H1 (cell line): Measurements from ENCODE around the gene NABP2. TPM values are rescaled to one million over a fixed set of nuclear protein-coding genes. Genes with fewer than 3 reads are reported as not detected.

ENCODE experiments used
- CTCF ChIA-PET: fragments of 300-600 bp; sonication (Branson Sonifier 250); formaldehyde crosslinking; loops from one replicate; lab custom pipeline; 2021; ENCODE audit not compliant: partially characterized antibody; lab: Charles Lee
- POLR2A ChIA-PET: fragments of 300-600 bp; sonication (Branson Sonifier 250); formaldehyde crosslinking; loops from one replicate; lab custom pipeline; 2021; ENCODE audit warnings: inconsistent platforms; ENCODE audit not compliant: partially characterized antibody; lab: Charles Lee
- DNase-seq, 2 experiments: peaks; one replicate each; pipeline versions ENCODE4 v3.0.0 to v3.0.0-alpha.2; 2010 to 2022; ENCODE audit warnings: low spot score in 2 of 2, low read depth in 1 of 2, mixed read lengths in 1 of 2
- FAIRE-seq: peaks from 2 replicates; lab custom pipeline; 2011; peaks lifted over from hg19 to GRCh38; lab: Jason Lieb, UNC
- H2AFZ ChIP-seq: 2 replicates; pipeline ENCODE4 v1.8.1; 2012; ENCODE audit warnings: low read length, inconsistent platforms
- H2AK5ac ChIP-seq: 2 replicates; pipeline ENCODE4 v1.6.1; 2013; ENCODE audit warnings: low read depth, low read length
- H2BK120ac ChIP-seq: replicated peaks from 2 replicates; pipeline ENCODE3; 2013; ENCODE audit warnings: low read depth, low read length, inconsistent platforms
- H2BK12ac ChIP-seq: 2 replicates; pipeline ENCODE4 v1.6.1; 2013; ENCODE audit warnings: low read depth, low read length
- H2BK15ac ChIP-seq: 2 replicates; pipeline ENCODE4 v1.6.1; 2013; ENCODE audit warnings: low read length
- H2BK20ac ChIP-seq: 2 replicates; pipeline ENCODE4 v1.6.1; 2013; ENCODE audit warnings: low read length
- H2BK5ac ChIP-seq: 2 replicates; pipeline ENCODE4 v1.6.1; 2013; ENCODE audit warnings: low read depth, low read length
- H3K14ac ChIP-seq: 2 replicates; pipeline ENCODE4 v1.6.1; 2013; ENCODE audit warnings: inconsistent platforms; ENCODE audit not compliant: insufficient read length
- H3K18ac ChIP-seq: 2 replicates; pipeline ENCODE4 v1.6.1; 2013; ENCODE audit warnings: low read length; ENCODE audit errors: extremely low read depth
- H3K23ac ChIP-seq: 2 replicates; pipeline ENCODE4 v1.6.1; 2013; ENCODE audit warnings: inconsistent platforms; ENCODE audit not compliant: insufficient read length
- H3K23me2 ChIP-seq: 2 replicates; pipeline ENCODE4 v1.6.1; 2013; ENCODE audit warnings: low read depth, low read length
- H3K27ac ChIP-seq: 2 replicates; pipeline ENCODE4 v1.6.1; 2011; ENCODE audit warnings: low read depth, low read length, inconsistent platforms
- H3K27me3 ChIP-seq, 4 experiments: replicated peaks in 1 of 4; 1 replicate in 1 of 4; 2 replicates in 3 of 4; pipeline versions ENCODE4 v1.6.1 to v1.8.1; 2011 to 2013; ENCODE audit warnings: low read length in 3 of 4, mild to moderate bottlenecking in 3 of 4, inconsistent platforms in 2 of 4, mixed read lengths in 2 of 4, moderate library complexity in 1 of 4; ENCODE audit not compliant: control insufficient read depth in 3 of 4, insufficient read depth in 3 of 4; ENCODE audit errors: extremely low read depth in 1 of 4
- H3K36me3 ChIP-seq, 4 experiments: 2 replicates each; pipeline versions ENCODE4 v1.6.1 to v1.8.1; 2011 to 2013; ENCODE audit warnings: mild to moderate bottlenecking in 4 of 4, low read length in 3 of 4, moderate library complexity in 2 of 4, control low read depth in 1 of 4, inconsistent platforms in 1 of 4; ENCODE audit not compliant: insufficient read depth in 4 of 4, control insufficient read depth in 2 of 4
- H3K4ac ChIP-seq: replicated peaks from 2 replicates; pipeline ENCODE3; 2013; ENCODE audit warnings: low read length, low read depth, mixed read lengths, inconsistent platforms; ENCODE audit not compliant: insufficient read length
- H3K4me1 ChIP-seq, 4 experiments: replicated peaks in 1 of 4; 1 replicate in 1 of 4; 2 replicates in 3 of 4; pipeline versions ENCODE4 v1.6.1 to v1.8.1; 2011 to 2013; ENCODE audit warnings: low read length in 3 of 4, inconsistent platforms in 2 of 4, mixed read lengths in 1 of 4; ENCODE audit not compliant: insufficient read depth in 4 of 4, control insufficient read depth in 3 of 4
- H3K4me2 ChIP-seq, 2 experiments: 2 replicates each; pipeline versions ENCODE4 v1.6.1 to v1.8.1; 2011 to 2013; ENCODE audit warnings: low read depth in 2 of 2, low read length in 2 of 2, control low read depth in 1 of 2, inconsistent platforms in 1 of 2, mild to moderate bottlenecking in 1 of 2; ENCODE audit not compliant: insufficient read depth in 1 of 2
- H3K4me3 ChIP-seq, 4 experiments: fragments of 200-600, 300-600 bp in 1 of 4; sonication (generic), shearing (Covaris generic), sonication (Bioruptor Twin) in 1 of 4; 2 replicates each; pipeline versions ENCODE4 v1.5.1 to v1.8.1; 2011 to 2016; ENCODE audit warnings: low read length in 4 of 4, low read depth in 3 of 4, control low read depth in 2 of 4, inconsistent platforms in 2 of 4, mild to moderate bottlenecking in 2 of 4, mixed read lengths in 1 of 4, moderate library complexity in 1 of 4; ENCODE audit not compliant: insufficient read depth in 2 of 4; ENCODE audit errors: extremely low read depth in 1 of 4
- H3K56ac ChIP-seq: replicated peaks from 2 replicates; pipeline ENCODE3; 2013; ENCODE audit warnings: low read depth, mild to moderate bottlenecking, mixed read lengths, low read length, inconsistent platforms; ENCODE audit not compliant: insufficient read length
- H3K79me1 ChIP-seq: 2 replicates; pipeline ENCODE4 v1.6.1; 2013; ENCODE audit warnings: low read depth, low read length, control low read depth
- H3K79me2 ChIP-seq, 2 experiments: 2 replicates each; pipeline versions ENCODE4 v1.6.1 to v1.8.1; 2012 to 2013; ENCODE audit warnings: low read length in 2 of 2, mild to moderate bottlenecking in 2 of 2, inconsistent platforms in 1 of 2; ENCODE audit not compliant: insufficient read depth in 2 of 2, control insufficient read depth in 1 of 2
- H3K9ac ChIP-seq, 4 experiments: replicated peaks in 1 of 4; 1 replicate in 1 of 4; 2 replicates in 3 of 4; pipeline versions ENCODE4 v1.6.1 to v1.8.1; 2011 to 2013; ENCODE audit warnings: low read depth in 3 of 4, low read length in 3 of 4, control low read depth in 2 of 4, mild to moderate bottlenecking in 2 of 4, moderate library complexity in 2 of 4, inconsistent platforms in 1 of 4; ENCODE audit errors: extremely low read depth in 1 of 4
- H3K9me3 ChIP-seq, 2 experiments: 2 replicates each; pipeline versions ENCODE4 v1.6.1 to v1.8.1; 2012 to 2013; ENCODE audit warnings: mild to moderate bottlenecking in 2 of 2, moderate library complexity in 2 of 2, control low read depth in 1 of 2, inconsistent platforms in 1 of 2, low read depth in 1 of 2, low read length in 1 of 2, mixed read lengths in 1 of 2; ENCODE audit not compliant: insufficient read depth in 2 of 2
- H4K20me1 ChIP-seq, 2 experiments: replicated peaks in 1 of 2; 2 replicates each; pipeline versions ENCODE3 to v1.8.1; 2011 to 2013; ENCODE audit warnings: inconsistent platforms in 2 of 2, low read length in 2 of 2, mild to moderate bottlenecking in 1 of 2; ENCODE audit not compliant: insufficient read depth in 2 of 2, control insufficient read depth in 1 of 2
- H4K5ac ChIP-seq: 2 replicates; pipeline ENCODE4 v1.6.1; 2013; ENCODE audit warnings: low read length, low read depth, mixed read lengths, inconsistent platforms; ENCODE audit not compliant: insufficient read length
- H4K8ac ChIP-seq: 2 replicates; pipeline ENCODE4 v1.8.0; 2013; ENCODE audit warnings: mild to moderate bottlenecking, moderate library complexity, low read length, inconsistent platforms; ENCODE audit not compliant: insufficient read depth; ENCODE audit errors: extremely low read depth
- H4K91ac ChIP-seq: replicated peaks from 2 replicates; pipeline ENCODE3; 2013; ENCODE audit warnings: low read length, mixed read lengths, inconsistent platforms; ENCODE audit not compliant: insufficient read length
- E2F6 ChIP-seq: IDR thresholded peaks from 2 replicates; pipeline ENCODE4 v1.6.1; 2012; ENCODE audit warnings: inconsistent platforms
- EGR1 ChIP-seq: IDR thresholded peaks from 2 replicates; pipeline ENCODE4 v1.6.1; 2011; ENCODE audit warnings: low read depth, low read length, borderline replicate concordance
- POLR2A ChIP-seq, 2 experiments: IDR thresholded peaks; 1 replicate in 1 of 2; 2 replicates in 1 of 2; pipeline ENCODE4 v1.6.1; 2011; ENCODE audit warnings: low read depth in 2 of 2, low read length in 2 of 2, mild to moderate bottlenecking in 2 of 2; ENCODE audit errors: control extremely low read depth in 1 of 2
- RAD21 ChIP-seq, 2 experiments: IDR thresholded peaks in 1 of 2; conservative IDR thresholded peaks in 1 of 2; 2 replicates each; pipeline ENCODE4 v1.6.1; 2011; ENCODE audit warnings: low read depth in 2 of 2, low read length in 2 of 2, improper control_type of control experiment in 1 of 2, inconsistent platforms in 1 of 2, mild to moderate bottlenecking in 1 of 2, moderate library complexity in 1 of 2
- SUZ12 ChIP-seq: fragments of 200-600 bp; sonication (generic); IDR thresholded peaks from 2 replicates; pipeline ENCODE4 v1.6.1; 2012; ENCODE audit warnings: mild to moderate bottlenecking, inconsistent platforms, low read length, moderate library complexity, mixed read lengths
- WGBS, 2 experiments: shearing (Covaris generic) in 1 of 2; methylation state at CpG; one replicate each; pipeline versions ENCODE4 v1.1.6 to v1.1.7; 2013 to 2015; ENCODE audit warnings: low lambda C conversion rate in 2 of 2, mixed read lengths in 2 of 2, inconsistent platforms in 1 of 2, low coverage in 1 of 2, missing lambda C conversion rate in 1 of 2; ENCODE audit not compliant: insufficient replicate concordance in 2 of 2, insufficient coverage in 1 of 2, insufficient read length in 1 of 2; ENCODE audit errors: extremely low coverage in 1 of 2, missing lambda C conversion rate in 1 of 2; 5-methylcytosine and 5-hydroxymethylcytosine counted together
- polyA plus RNA-seq, 7 experiments: library from polyadenylated mRNA; depleted of rRNA in 3 of 7; stranded (reverse) in 5 of 7; unstranded in 2 of 7; fragments of >200 nt in 5 of 7; fragments of 200-250 nt in 2 of 7; gene quantifications; 1 replicate in 5 of 7; 2 replicates in 1 of 7; 4 replicates in 1 of 7; pipeline versions ENCODE4 v1.2.1 to v1.2.3, GENCODE V29; 2011 to 2013; ENCODE audit warnings: missing spikeins in 2 of 7, mixed read lengths in 2 of 7
- total RNA-seq: library from RNA; stranded (reverse); fragmentation: NEBNext Ultra II Directional; extraction: Animal tissue kit (Norgen Biotek cat#: 25700); gene quantifications from 2 replicates; pipeline ENCODE4 v1.2.1, GENCODE V29; 2021

NABP2 gene
- total and polyA plus RNA-seq, 2 of the 8 experiments (the other 6 are each of a cell fraction or from before 2014, with no cell fraction given): 58.1 to 67.5 TPM

GRCh38 chr12:56242986-56243385 lies 18.8 kb downstream of the NABP2 start:
- Histone ChIP-seq H3K27ac (no peak overlapping the region), H2BK15ac (no peak overlapping the region), H3K79me1 (no peaks in the 10 kb centered on the region), H2BK120ac (no peak overlapping the region), H3K36me3 (peaks cover 15 to 63% (median 43%) of the 10 kb centered on the region in 4 experiments), H2BK20ac (no peak overlapping the region), H3K18ac (no peak overlapping the region), H2BK5ac (no peak overlapping the region), H3K4me1 (peaks cover 0 to 2% (median 0%) of the 10 kb centered on the region in 4 experiments; a peak in 2 of 7 replicates), H2AK5ac (no peak overlapping the region), H3K23me2 (no peaks in the 10 kb centered on the region), H2AFZ (no peak overlapping the region), H3K9me3 (no peaks in the 10 kb centered on the region), H4K8ac (no peak overlapping the region), H3K4me3 (no peak overlapping the region), H4K91ac (no peak overlapping the region), H3K56ac (no peak overlapping the region), H3K27me3 (no peaks in the 10 kb centered on the region), H4K5ac (no peak overlapping the region), H3K4ac (no peak overlapping the region), H3K4me2 (no peak overlapping the region), H3K9ac (no peak overlapping the region), H3K79me2 (no peaks in the 10 kb centered on the region), H3K23ac (no peak overlapping the region), H3K14ac (no peak overlapping the region), H2BK12ac (no peak overlapping the region), H4K20me1 (peaks cover 0 to 5% of the 10 kb centered on the region in 2 experiments)
- WGBS, 2 experiments: 96% methylated on average over 13 of the region's 13 CpGs; no CpG with 5 or more reads in 1 of the 2 experiments
- TF ChIP-seq SUZ12 (no peak), E2F6 (no peak), POLR2A (IDR thresholded peaks at IDR 0.05; ENCODE audit: control extremely low read depth in 1 of 2, low read depth in 2 of 2, low read length in 2 of 2) (no peak), EGR1 (no peak), RAD21 (IDR thresholded peaks at IDR 0.05 in 1 of 2, conservative IDR thresholded peaks at IDR 0.05 in 1 of 2; ENCODE audit: low read depth in 2 of 2, low read length in 2 of 2) (no peak)
- ChIA-PET CTCF (interaction anchor here (0.7 kb wide), 1 partner anchor 21 kb away, joined by 3 read pairs; the partner anchor contains the start of gene RNF41), POLR2A (interaction anchor here (1.0 kb wide), 1 partner anchor 21 kb away, joined by 3 read pairs; no protein-coding TSS in a partner anchor)
- FAIRE-seq (no peak), DNase-seq (no peak)
